ELR (cell line): ENCODE results near the gene SH3GLB2.

Experiments
- DNase-seq: peaks from one replicate; pipeline ENCODE4 v3.0.0-alpha.2; 2015; ENCODE audit warnings: low read depth

Gene SH3GLB2

DNA sequence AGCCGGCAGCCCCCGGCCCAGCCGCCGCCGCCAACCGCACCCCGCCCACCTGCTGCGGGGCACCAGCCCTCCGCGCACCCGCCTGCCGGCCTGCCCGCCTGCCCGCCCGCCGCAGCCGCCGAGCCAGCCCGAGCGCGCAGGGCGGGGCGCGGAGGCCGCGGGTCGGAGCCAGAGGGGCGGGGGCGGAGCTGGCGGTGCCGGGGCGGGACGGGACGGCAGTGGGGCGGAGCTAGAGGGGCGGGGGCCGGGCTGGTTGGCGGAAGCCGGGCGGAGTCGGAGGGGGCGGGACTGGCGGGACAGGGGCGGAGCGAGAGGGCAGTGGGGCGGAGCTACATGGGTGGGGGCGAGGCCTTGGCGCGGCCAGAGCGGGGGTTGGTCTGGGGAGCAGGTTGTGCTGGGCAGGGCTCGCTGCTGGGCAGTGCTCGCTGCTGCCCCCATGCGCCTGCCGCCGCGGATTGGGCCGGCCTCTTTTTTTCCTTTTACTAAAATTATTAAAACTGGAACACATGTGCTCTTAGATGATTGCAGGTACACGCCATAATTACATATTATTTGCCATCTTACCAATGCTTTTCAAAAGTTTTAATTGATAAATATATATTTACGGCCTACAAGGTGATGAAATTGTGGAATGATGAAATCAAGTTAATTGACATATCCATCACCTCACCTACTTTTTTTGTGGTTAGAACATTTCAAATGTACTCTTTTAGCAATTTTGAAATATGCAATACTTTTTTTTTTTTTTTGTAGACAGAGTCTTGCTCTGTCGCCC, at the start of gene SH3GLB2:
TSS of gene SH3GLB2 (minus strand) at position 140 of the 775 bp plus-strand sequence. CDS start 177 bp downstream, outside the sequence.
- peak; percentile 92 for DNase-seq

DNA sequence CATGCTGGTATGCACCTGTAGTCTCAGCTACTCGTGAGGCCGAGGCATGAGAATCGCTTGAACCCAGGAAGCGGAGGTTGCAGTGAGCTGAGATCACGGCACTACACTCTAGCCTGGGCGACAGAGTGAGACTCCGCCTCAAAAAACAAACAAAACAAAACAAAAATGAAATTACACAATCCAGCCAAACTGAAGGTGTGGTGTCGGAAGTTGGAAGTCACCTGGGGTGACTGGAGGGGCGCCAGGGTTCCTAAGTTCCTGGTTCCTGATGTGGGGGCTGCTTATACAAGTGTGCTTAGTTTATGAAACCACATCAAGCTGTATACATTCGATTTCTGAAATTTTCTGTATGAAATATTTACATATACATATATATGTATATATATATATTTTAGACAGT, 49.1 kb upstream of the SH3GLB2 start:
- DNase-seq, result no peak

DNA sequence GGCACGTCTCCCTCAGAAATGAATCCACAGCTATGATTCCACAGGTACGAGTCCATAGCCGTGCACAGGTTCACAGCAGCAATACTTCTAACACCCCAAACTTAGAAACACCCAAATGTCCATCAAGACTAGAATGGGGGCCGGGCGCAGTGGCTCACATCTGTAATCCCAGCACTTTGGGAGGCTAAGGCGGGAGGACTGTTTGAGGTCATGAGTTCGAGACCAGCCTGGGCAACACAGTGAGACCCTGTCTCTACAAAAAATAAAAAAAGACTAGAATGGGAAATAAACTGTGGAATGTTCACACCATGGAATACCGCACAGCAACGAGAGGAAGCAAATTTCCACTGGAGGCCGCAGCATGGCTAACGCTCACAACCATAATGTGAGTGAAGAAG, 48.5 kb upstream of the SH3GLB2 start:
- DNase-seq, result no peak

DNA sequence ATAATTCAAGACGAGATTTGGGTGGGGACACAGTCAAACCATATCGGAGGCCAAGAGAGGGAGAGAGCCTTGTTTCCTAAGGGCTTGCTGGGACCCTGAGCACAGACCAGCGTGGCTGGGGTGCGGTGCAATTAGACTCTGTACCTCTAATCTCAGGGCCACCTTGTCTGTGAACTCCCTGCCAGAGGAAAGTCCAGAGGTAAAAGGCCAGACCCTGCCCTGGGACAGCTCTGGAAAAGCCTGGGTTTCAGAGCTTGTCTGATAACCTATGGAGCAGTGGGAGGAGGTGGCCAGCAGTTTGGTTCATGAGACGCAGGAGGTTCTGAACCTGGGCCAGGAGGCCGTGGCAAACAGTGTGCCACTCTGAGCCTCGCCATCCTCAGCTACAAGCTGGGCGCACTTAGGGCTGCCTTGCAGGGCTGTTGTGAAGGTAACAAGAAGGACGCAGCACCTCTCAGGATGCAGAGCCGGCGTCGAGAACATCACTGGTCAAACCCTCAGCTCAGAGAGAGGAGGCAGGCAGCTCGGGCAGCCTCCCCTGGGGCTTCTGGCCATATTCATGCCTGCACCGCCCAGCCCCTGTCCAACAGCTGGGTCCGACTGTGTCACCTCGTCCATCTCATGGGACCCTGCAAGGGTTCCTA, 48.0 kb upstream of the SH3GLB2 start:
- DNase-seq, result no peak

DNA sequence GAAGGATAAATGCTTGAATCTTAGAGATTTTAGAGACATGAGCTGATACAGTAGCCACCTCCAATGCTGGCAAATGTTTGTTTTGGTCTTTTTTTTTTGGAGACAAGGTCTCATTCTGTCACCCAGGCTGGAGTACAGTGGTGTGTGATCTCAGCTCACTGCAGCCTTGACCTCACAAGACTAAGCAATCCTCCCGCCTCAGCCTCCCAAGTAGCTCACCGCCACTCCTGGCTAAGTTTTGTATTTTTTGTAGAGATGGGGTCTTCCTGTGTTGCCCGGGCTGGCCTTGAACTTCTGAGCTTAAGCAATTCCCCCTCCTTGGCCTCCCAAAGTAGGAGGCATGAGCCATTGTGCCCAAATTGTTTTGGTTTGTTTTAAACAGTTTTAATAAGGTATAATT, 46.0 kb upstream of the SH3GLB2 start:
- no peak for DNase-seq

DNA sequence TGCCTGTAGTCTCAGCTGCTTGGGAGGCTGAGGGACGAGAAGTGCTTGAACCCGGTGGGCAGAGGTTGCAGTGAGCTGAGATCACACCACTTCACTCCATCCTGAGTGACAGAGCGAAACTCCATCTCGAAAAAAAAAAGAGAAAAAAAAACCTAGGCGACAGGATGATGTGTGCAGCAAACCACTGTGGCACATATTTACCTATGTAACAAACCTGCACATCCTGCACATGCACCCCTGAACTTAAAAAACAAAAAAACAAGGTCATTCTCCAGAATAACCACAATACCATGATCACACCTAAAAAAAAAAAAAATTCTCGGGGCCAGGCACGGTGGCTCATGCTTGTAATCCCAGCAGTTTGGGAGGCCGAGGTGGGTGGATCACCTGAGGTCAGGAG, 45.3 kb upstream of the SH3GLB2 start:
- DNase-seq, result no peak

DNA sequence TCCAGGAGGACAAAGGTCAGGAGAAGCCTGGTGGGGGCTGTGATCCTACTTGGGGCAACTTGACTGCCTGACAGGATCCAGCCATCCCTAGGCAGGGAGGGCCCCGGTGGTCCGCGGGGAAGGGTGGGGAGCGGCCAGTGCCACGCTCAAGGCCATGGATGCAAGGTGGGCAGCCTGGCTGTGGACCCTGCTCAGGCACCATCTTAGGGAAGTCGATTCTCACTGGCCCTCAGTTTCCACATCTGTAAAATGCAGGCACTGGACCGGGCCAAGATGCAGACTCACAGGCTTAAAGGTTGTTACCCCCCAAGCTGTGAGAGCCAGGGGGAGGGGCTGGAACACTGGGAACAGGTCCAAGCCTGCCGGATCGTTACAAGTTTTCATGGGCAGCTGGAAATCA, 44.0 kb upstream of the SH3GLB2 start:
- DNase-seq, result no peak

DNA sequence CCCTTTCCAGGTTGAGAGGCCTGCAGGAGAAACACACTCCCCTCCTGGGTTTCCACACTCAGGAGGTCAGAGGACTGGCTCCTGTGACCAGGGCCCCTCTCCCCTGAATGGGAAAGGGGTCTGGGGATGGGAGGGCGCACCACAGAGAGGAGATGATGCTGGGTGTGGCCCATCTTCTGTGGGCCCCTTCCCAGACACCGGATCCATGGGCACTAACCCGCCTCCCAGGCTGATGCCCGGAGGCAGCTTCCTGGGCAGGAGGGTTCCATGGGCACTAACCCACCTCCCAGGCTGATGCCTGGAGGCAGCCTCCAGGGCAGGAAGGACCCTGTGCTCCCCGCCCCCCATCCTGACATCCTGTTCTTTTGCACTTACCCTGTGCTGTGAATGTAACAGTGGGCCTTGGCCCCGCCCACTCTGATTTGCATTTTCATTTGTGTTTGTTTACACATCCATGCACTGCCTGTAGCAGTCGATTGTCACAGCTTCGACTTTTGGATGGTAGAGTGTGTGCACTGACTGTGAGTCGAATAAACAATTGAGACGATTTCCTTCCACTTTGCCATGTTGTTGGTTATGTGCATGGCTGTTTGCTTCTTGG, 43.5 kb upstream of the SH3GLB2 start:
- no peak for DNase-seq

DNA sequence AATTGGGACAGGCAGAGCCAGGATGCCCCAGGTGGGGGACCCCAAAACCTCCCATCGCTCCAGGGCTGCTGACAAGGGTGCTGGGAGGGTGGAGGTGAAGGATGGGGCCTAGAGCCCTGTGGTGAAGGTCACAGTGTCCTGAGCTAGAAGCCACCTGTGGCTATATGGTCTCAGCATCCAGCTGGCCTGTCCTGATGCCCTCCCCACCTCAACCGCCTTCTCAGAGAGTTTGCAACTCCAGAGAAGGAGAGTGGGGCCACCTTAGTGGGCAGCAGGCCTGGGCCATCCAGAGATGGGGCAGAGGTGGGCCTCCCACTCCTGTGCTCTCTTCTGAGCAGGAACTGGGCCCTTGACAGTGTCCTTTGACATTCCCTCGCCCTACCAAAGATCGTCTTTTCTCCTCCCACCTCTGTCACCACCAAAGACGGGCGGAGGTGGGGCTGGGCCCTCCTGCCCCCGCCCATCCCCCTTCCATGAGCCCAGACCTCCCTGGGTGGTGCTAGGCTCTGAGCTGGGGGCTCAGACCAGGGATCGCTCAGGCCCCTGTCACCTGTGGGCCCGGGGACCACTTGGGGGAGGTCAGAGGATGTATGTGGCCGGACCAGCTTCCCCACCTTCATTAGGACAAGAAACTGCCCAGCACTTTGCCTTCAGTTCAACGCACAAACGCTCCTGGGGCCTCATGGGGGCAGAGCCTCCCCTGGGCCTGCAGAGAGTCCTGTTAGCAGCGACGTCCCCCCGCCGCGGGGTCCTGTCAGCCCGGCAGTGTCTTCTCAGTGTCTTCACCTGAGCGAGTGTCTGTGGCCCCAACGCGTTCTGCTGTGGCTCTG, 42.8 kb upstream of the SH3GLB2 start:
- no peak for DNase-seq

DNA sequence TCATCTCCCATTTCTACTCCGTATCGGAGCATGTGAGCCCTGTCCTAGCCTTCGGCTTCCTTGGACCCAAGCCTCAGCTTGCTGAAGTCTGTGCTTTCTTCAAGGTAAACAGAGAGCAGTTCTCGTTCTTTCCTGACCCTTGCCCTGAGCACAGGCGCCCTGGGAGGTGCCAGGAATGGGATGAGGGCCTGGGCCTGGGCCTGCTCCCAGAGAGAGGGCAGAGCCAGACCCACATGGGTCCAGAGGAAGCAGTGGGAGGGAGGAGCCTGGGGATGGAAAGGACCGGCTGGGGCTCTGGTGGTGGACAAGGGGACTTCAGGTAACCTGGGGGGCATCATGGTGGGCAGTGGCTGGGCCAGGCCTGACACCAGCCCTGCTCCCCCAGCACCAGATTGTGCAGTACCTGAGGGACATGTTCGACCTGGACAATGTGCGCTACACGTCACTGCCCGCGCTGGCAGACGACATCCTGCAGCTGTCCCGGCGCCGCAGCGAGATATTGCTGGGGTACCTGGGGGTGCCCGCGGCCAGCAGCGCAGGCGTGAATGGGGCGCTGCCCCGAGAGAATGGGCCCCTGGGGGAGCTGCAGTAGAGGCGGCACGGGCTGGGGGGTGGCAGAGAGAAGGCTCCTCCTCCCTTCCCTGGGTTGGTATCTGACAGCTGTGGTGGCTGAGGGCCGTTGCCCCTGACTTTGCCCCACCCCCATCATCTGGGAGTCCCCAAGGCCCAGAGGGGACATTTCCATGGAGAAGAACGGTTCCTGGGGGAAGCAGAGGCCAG, 41.9 kb upstream of the SH3GLB2 start:
- no peak for DNase-seq

DNA sequence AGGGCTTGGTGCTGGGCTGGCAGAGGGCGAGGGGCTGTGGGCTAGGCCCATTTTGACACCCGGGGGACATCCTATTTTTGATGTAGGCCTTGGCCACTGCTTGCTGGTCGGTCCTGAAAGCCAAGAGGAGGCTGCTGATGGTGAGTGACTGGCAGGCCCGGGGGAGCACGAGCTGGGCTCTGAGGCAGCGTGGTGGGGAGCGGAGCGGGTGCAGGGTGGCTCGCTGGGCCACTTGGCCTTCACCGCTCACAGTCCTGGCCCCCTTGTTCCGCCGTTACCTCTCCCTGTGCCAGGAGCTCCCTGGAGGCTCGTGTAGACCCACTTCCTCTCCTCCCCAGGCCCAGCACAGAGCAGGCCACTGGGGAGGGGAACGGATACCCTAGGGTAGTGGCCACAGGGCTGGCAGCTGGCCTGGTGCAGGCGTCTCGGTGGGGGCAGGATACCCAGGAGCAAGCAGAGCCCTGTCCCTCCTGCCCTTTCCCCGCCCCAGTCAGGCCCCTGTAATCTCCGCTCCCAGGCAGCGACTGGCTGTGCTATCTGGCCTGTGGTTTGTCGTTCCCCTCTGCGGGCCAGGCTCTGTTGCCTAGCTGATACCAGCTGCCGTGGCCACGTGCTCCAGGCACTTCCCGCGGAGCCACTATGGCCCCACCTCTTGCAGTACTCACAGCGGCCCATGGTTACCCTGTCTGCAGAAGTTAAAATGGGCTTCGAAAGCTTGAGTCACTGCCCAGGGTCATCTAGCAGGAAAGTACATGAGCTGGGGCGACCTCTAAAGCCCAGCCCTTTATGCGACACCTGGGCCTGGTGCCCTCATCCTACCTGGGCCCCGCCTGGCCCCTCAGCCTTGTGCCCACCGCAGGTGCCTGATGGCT, 41.1 kb upstream of the SH3GLB2 start:
- DNase-seq, result no peak

DNA sequence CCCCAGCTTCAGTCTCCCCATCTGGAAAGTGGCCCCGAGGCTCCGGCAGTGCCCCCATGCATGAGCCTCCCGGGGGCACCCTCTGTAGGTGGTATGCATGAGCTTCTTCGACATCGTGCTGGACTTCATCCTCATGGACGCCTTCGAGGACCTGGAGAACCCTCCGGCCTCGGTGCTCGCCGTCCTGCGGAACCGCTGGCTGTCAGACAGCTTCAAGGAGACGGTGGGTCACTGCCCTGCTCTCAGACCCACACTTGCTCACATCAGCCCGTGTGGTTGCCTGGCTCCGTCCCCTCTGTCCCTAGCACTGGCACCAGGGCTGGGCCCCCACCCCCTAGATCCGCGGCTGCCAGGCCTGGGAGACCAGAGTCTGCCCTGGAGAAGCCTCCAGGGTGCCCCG, 40.0 kb upstream of the SH3GLB2 start:
- DNase-seq, result no peak

DNA sequence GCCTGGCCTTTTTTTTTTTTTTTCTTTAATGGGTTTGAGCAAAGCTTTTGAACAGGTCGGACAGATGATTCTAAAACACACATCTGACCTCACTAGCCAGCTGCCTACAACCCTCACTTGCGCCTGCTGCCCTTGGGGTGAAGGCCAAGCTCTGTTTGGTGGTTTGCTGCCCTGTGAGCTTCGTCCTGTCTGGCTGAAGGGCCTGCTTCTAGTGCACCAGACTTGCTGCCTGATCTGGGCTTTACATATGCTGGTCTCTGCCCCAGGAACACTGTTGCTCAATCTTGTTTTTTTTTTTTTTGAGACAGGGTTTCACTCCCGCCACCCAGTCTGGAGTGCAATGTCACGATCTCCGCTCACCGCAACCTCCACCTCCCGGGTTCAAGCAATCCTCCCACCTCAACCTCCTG, 36.4 kb upstream of the SH3GLB2 start:
- no peak for DNase-seq

DNA sequence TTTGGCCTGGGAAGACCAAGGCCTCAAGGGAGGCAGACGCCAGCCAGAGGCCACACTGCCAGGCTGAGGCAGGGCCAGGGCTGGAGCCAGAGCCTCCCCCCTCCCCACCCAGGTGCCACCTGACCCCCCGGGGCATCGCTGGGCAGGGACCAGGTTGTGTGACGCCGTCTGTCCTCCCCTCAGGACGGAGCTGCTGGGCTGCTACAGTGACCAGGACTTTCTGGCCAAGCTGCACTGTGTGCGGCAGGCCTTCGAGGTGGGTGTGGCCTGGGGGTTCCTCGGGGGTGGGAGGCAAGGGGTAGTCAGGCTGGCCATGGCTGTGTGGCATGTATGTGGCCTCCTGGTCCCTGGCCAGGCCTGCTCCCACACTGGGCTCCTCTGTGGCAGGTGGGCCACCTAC, 34.9 kb upstream of the SH3GLB2 start:
- no peak for DNase-seq

DNA sequence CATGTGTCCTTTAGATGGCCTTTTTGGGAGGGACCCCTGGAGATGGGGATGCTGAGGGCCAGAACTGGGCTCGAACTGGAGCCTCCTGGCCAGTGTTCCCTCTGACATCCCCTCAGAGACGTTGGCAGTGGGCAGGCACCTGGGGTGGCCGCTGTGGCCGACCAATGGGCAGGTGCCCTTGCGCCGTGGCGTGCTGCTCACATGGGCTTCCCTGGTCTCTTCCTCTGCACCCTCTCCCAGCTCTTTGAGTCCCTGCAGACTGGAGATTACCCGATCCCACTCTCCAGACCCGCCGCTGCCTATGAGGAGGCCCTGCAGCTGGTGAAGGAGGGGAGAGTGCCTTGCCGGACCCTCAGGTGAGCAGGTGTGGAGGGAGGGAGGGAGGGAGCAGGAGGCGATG, 32.9 kb upstream of the SH3GLB2 start:
- DNase-seq, result no peak

DNA sequence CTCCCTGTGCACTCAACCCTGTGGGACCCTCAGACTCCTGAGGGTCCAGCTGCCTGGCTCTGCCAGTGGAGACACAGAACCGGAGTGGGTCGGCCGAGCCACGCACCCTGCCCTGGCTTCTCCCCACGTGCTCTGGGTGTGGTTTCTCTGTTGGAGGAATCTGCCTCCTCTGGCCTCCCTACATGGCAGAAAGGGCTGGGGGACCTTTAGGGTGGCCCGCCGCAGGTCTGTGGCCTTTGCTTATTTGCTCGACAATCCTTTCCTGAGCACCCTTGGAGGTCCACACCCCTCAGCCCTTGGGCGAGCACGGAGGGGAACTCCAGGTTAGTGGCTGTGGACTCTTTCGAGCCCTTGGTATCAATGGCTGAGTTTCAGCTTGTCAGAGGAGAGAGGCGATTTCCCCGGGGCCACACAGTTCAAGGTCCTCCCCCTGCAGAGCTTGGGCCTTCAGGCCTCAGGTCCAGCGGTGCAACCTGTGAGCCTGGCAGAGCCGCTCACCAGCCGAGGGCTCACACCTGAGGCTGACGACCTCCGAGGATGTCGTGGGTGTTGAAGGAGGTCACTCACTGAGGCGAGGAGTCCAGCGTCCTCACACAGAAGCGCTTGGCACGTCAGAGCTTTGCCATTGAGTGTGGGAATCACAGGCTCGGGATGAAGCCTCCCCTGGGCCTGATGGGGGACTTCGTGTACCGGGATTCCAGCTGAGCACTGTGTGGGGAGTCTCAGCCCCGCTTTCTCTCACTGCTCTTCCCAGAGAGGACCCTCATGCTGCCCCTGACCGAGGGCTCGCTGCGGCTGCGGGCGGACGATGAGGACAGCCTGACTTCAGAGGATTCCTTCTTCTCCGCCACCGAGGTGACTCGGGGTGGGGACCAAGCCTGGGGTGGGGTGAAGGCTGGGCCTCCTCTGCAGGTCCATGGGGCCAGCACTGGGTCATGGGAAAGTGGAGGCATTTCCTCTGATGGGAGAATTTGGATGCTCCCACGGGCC, 32.0 kb upstream of the SH3GLB2 start:
- no peak for DNase-seq

DNA sequence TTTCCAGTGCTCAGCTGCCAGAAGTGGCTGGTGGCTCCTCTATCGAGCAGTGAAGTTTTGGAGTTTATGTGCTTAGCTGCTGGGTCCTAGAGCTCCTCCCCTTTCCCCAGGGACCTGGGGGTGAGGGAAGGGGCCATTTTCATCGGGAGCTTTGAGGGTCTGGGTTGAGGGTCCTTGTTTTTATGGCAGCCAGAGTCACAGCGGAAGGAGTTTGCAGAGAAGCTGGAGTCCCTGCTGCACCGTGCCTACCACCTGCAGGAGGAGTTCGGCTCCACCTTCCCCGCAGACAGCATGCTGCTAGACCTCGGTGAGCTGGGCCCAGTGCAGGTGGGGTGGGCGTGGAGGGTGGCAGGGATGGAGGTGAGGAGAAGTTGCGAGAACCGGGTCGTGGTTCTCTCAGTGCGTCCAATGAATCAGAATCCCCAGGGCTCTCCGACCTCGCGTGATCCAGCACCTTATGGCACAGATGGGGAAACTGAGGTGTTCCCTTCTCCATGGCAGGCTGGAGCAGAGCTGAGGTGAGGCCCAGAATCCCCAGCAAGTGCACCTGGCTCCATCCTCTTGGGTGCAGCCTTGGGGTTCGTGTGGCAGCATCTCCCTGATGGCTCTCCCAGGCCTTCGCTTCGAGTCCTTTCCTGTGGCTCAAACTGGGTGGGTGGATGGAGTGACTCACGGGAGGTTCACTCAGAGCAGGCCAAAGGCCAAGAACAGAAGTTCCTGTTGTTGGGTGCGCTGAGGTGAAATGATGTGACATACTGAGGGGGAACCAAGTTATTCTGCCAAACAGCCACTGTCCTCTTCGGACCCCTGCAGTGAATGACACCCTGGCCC, 31.0 kb upstream of the SH3GLB2 start:
- DNase-seq, result peak; percentile 85

DNA sequence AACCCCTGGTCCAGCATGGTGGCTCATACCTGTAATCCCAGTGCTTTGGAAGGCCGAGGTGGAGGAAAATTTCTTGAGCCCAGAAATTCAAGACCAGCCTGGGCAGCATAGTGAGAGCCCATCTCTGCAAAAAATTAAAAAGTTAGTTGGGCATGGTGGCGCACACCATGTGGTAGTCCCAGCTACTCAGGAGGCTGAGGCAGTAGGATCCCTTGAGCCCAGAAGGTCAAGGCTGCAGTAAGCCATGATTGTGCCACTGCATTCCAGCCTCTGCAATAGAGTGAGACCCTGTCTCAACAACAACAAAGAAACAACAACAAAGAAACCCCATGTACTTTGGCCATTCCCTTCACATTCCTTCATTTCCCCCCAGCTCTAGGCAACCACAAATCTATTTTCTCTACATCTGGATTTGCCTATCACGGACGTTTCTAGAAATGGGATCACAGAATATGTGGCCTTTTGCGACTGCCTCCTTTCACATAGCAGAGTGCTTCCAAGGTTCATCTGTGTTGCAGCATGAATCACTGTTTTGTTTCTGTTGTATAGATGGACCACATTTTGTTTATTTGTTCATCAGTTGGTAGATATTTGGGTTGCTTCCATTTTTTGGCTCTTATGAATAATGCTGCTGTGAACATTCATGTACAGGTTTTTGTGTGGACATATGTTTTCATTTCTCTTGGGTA, 26.2 kb upstream of the SH3GLB2 start:
- no peak for DNase-seq
